BLaER1 (cell line): Measurements from ENCODE around the gene SIK3.
A peak's percentile ranks its signal among the peaks of the same experiment; 100 is the strongest.
"Not testable (repeated sequence)": the region's sequence is repeated elsewhere in the genome, so short reads cannot be mapped to it uniquely, and the experiment has no call there.

Experiments
- H3K27ac ChIP-seq: shearing (Covaris generic); formaldehyde crosslinking; 2 replicates; pipeline ENCODE4 v1.8.1; 2022
- H3K27me3 ChIP-seq: shearing (Covaris generic); formaldehyde crosslinking; 2 replicates; pipeline ENCODE4 v1.8.1; 2022
- H3K36me3 ChIP-seq: shearing (Covaris generic); formaldehyde crosslinking; 2 replicates; pipeline ENCODE4 v1.8.1; 2022
- H3K4me1 ChIP-seq: shearing (Covaris generic); formaldehyde crosslinking; 2 replicates; pipeline ENCODE4 v1.8.1; 2022
- H3K4me2 ChIP-seq: shearing (Covaris generic); formaldehyde crosslinking; 2 replicates; pipeline ENCODE4 v1.8.1; 2022
- H3K4me3 ChIP-seq: shearing (Covaris generic); formaldehyde crosslinking; 2 replicates; pipeline ENCODE4 v1.8.1; 2022
- H3K9ac ChIP-seq: shearing (Covaris generic); formaldehyde crosslinking; 2 replicates; pipeline ENCODE4 v1.8.1; 2022
- H3K9me3 ChIP-seq: shearing (Covaris generic); formaldehyde crosslinking; 2 replicates; pipeline ENCODE4 v1.8.1; 2022
- H4K20me1 ChIP-seq: shearing (Covaris generic); formaldehyde crosslinking; 2 replicates; pipeline ENCODE4 v1.8.1; 2022
- Cebpa-rat ChIP-seq: shearing (Covaris generic); IDR thresholded peaks from 2 replicates; pipeline ENCODE4 v1.8.1; 2022

SIK3 gene

GRCh38 chr11:116837231-116838091 lies 260.8 kb downstream of the SIK3 start, which contains the start of gene APOA1:
APOA1 (minus strand) TSS chr11:116837622; CDS start chr11:116837387, 235 bp downstream.
- H3K36me3 ChIP-seq = no peaks in the 10 kb centered on the region
- no peak within 1 kb of the TSS for H3K9ac ChIP-seq
- peaks cover 22% of the 10 kb centered on the region for H3K4me1 ChIP-seq
- H3K4me2 ChIP-seq = 0 out of 2 replicates have a peak within 1 kb of the TSS, but pooled peaks have one; percentile 99
- no peaks in the 10 kb centered on the region for H3K9me3 ChIP-seq
- no peaks in the 10 kb centered on the region for H4K20me1 ChIP-seq
- no peak within 1 kb of the TSS for H3K27ac ChIP-seq
- H3K27me3 ChIP-seq = no peaks in the 10 kb centered on the region
- no peak within 1 kb of the TSS for H3K4me3 ChIP-seq
- TF ChIP-seq Cebpa-rat = no peak

- no peaks in the 10 kb centered on the region for H3K27me3 ChIP-seq
- H3K27ac ChIP-seq = no peak overlapping the region
- H3K4me1 ChIP-seq = peaks cover 22% of the 10 kb centered on the region
- no peak overlapping the region for H3K9ac ChIP-seq
- H3K9me3 ChIP-seq = no peaks in the 10 kb centered on the region
- H3K36me3 ChIP-seq = no peaks in the 10 kb centered on the region
- no peak overlapping the region for H3K4me2 ChIP-seq
- no peak overlapping the region for H3K4me3 ChIP-seq
- H4K20me1 ChIP-seq = no peaks in the 10 kb centered on the region
- TF ChIP-seq Cebpa-rat = no peak
Observed at GRCh38 chr11:116836632-116836991, 261.6 kb downstream of the SIK3 start.

GRCh38 chr11:116835791-116836631 lies 262.2 kb downstream of the SIK3 start:
- H3K9ac ChIP-seq = peak overlapping the region; percentile 84

GRCh38 chr11:116835042-116835772 lies 263.0 kb downstream of the SIK3 start:
- no peaks in the 10 kb centered on the region for H3K36me3 ChIP-seq
- H4K20me1 ChIP-seq = no peaks in the 10 kb centered on the region
- peak overlapping the region; percentile 99 for H3K4me2 ChIP-seq
- H3K27me3 ChIP-seq = no peaks in the 10 kb centered on the region
- no peak for TF ChIP-seq Cebpa-rat
- H3K9ac ChIP-seq = peak overlapping the region; percentile 84
- no peaks in the 10 kb centered on the region for H3K9me3 ChIP-seq
- H3K4me1 ChIP-seq = peaks cover 22% of the 10 kb centered on the region
- H3K27ac ChIP-seq = peak overlapping the region; percentile 85
- peak overlapping the region; percentile 70 for H3K4me3 ChIP-seq

More at GRCh38 chr11:116835791-116836631, 262.2 kb downstream of the SIK3 start:
- H3K27me3 ChIP-seq = no peaks in the 10 kb centered on the region
- H3K27ac ChIP-seq = peak overlapping the region; percentile 85
- peak overlapping the region; percentile 99 for H3K4me2 ChIP-seq
- H3K36me3 ChIP-seq = no peaks in the 10 kb centered on the region
- no peak for TF ChIP-seq Cebpa-rat
- no peaks in the 10 kb centered on the region for H3K9me3 ChIP-seq
- peaks cover 22% of the 10 kb centered on the region for H3K4me1 ChIP-seq
- H4K20me1 ChIP-seq = no peaks in the 10 kb centered on the region
- peak overlapping the region; percentile 70 for H3K4me3 ChIP-seq

DNA sequence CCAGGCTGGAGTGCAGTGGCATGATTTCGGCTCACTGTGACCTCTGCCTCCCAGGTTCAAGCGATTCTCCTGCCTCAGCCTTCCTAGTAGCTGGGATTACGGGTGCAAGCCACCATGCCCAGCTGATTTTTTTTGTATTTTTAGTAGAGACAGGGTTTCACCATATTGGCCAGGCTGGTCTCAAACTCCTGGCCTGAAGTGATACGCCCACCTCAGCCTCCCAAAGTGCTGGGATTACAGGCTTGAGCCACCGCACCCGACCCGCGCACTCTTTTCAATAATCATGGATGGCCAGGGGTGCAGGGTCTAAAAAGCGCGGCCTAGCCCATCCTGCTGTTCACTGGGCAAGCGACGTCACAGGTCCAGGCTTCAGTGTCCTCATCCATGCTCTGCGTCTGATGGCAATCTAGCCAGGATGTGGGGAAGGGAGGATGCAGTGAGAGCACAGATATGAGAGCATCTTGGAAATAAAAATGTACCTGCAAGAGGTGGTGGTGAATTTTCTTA lies 263.6 kb downstream of the SIK3 start:
- not testable (repeated sequence) for H4K20me1 ChIP-seq, H3K9me3 ChIP-seq, H3K27me3 ChIP-seq, H3K36me3 ChIP-seq, H3K27ac ChIP-seq
- peak overlapping the region; percentile 70; the same call in 1 of the 2 replicates for H3K4me3 ChIP-seq
- peak overlapping the region; percentile 99 for H3K4me2 ChIP-seq
- peak overlapping the region; percentile 84; the same call in 1 of the 2 replicates for H3K9ac ChIP-seq
- peaks cover 28% of the 10 kb centered on the region for H3K4me1 ChIP-seq

- no peak for TF ChIP-seq Cebpa-rat
- Histone ChIP-seq H3K9ac (no peak overlapping the region), H4K20me1 (no peaks in the 10 kb centered on the region)
Observed at GRCh38 chr11:116833816-116834534, 264.3 kb downstream of the SIK3 start.

GRCh38 chr11:116833491-116833815 lies 264.8 kb downstream of the SIK3 start:
- peaks cover 33% of the 10 kb centered on the region for H3K4me1 ChIP-seq
- TF ChIP-seq Cebpa-rat = no peak
- no peaks in the 10 kb centered on the region for H3K9me3 ChIP-seq
- no peak overlapping the region for H3K4me3 ChIP-seq
- no peaks in the 10 kb centered on the region for H3K36me3 ChIP-seq
- no peaks in the 10 kb centered on the region for H3K27me3 ChIP-seq
- H4K20me1 ChIP-seq = no peaks in the 10 kb centered on the region
- peak overlapping the region; percentile 99; the same call in 1 of the 2 replicates for H3K4me2 ChIP-seq
- H3K9ac ChIP-seq = no peak overlapping the region
- no peak overlapping the region for H3K27ac ChIP-seq

More at GRCh38 chr11:116833816-116834534, 264.3 kb downstream of the SIK3 start:
- Histone ChIP-seq H3K36me3 (no peaks in the 10 kb centered on the region), H3K4me2 (peak overlapping the region; percentile 99), H3K9me3 (no peaks in the 10 kb centered on the region), H3K27ac (no peak overlapping the region), H3K4me3 (no peak overlapping the region), H3K27me3 (no peaks in the 10 kb centered on the region), H3K4me1 (peaks cover 33% of the 10 kb centered on the region)

DNA sequence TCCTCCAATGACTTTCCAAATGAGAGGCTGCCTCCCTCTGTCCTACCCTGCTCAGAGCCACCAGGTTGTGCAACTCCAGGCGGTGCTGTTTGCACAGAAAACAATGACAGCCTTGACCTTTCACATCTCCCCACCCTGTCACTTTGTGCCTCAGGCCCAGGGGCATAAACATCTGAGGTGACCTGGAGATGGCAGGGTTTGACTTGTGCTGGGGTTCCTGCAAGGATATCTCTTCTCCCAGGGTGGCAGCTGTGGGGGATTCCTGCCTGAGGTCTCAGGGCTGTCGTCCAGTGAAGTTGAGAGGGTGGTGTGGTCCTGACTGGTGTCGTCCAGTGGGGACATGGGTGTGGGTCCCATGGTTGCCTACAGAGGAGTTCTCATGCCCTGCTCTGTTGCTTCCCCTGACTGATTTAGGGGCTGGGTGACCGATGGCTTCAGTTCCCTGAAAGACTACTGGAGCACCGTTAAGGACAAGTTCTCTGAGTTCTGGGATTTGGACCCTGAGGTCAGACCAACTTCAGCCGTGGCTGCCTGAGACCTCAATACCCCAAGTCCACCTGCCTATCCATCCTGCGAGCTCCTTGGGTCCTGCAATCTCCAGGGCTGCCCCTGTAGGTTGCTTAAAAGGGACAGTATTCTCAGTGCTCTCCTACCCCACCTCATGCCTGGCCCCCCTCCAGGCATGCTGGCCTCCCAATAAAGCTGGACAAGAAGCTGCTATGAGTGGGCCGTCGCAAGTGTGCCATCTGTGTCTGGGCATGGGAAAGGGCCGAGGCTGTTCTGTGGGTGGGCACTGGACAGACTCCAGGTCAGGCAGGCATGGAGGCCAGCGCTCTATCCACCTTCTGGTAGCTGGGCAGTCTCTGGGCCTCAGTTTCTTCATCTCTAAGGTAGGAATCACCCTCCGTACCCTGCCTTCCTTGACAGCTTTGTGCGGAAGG lies 265.6 kb downstream of the SIK3 start:
- Histone ChIP-seq H3K4me2 (no peak overlapping the region), H3K4me3 (no peak overlapping the region), H3K36me3 (no peaks in the 10 kb centered on the region), H3K9ac (no peak overlapping the region), H3K9me3 (no peaks in the 10 kb centered on the region), H4K20me1 (no peaks in the 10 kb centered on the region), H3K27me3 (no peaks in the 10 kb centered on the region), H3K4me1 (peaks cover 33% of the 10 kb centered on the region), H3K27ac (no peak overlapping the region)
- TF ChIP-seq Cebpa-rat = no peak
